ENCODE measurements around the gene ARID3A.
"Not testable (repeated sequence)": the region's sequence is repeated elsewhere in the genome, so short reads cannot be mapped to it uniquely, and the experiment has no call there.

GRCh38 chr19:1025080-1025479 is 99.2 kb downstream of the ARID3A start:
- not testable (repeated sequence) for TF ChIP-seq POLR2A (IDR thresholded peaks at IDR 0.05; ENCODE audit: low read length); GATA1 (IDR thresholded peaks at IDR 0.05; ENCODE audit: low read depth, low read length)

All from erythroblast (primary cell).